Activated T-helper 2 cell treated with anti-CD3 and anti-CD28 coated beads, Interferon-gamma antibody, Interleukin-2, Interleukin-4, amounts not matched to agents 10 μg/mL and 5 μg/mL and 100 μg/mL, durations not matched to agents 14 hours and 24 hours and 36 hours (primary cell): ENCODE results near the gene SLF2. TPM values are rescaled to one million over a fixed set of nuclear protein-coding genes. Genes with fewer than 3 reads are reported as not detected.

Source experiments
- DNase-seq: peaks from one replicate; pipeline ENCODE4 v3.0.0; 2021; ENCODE audit warnings: low spot score
- H3K27ac Mint-ChIP-seq: one replicate; pipeline ENCODE4 v1.8.0; 2021; ENCODE audit warnings: mixed read lengths
- H3K27me3 Mint-ChIP-seq: one replicate; pipeline ENCODE4 v1.8.0; 2021; ENCODE audit warnings: low read depth, mixed read lengths
- H3K36me3 Mint-ChIP-seq: one replicate; pipeline ENCODE4 v1.8.0; 2021; ENCODE audit warnings: low read depth, mixed read lengths
- H3K4me1 Mint-ChIP-seq: one replicate; pipeline ENCODE4 v1.8.0; 2021; ENCODE audit warnings: low read depth, mixed read lengths
- H3K4me3 Mint-ChIP-seq: one replicate; pipeline ENCODE4 v1.8.0; 2021; ENCODE audit warnings: low read depth, mild to moderate bottlenecking, moderate library complexity, mixed read lengths
- H3K9me3 Mint-ChIP-seq: one replicate; pipeline ENCODE4 v1.8.0; 2021; ENCODE audit warnings: mixed read lengths
- intact Hi-C: fragments of 100-400 bp; cut with micrococcal nuclease; formaldehyde crosslinking; loops from one replicate; pipeline ENCODE4 v1.15.1; 2023
- total RNA-seq: library from RNA; stranded (reverse); gene quantifications from 2 replicates; pipeline ENCODE4 v1.2.3, GENCODE V29; 2022

SLF2 gene
- total RNA-seq, 1 donor from 2014 or later: 34.0 TPM

- no peak overlapping the region for H3K4me3 Mint-ChIP-seq
- H3K4me1 Mint-ChIP-seq: no peaks in the 10 kb centered on the region
- H3K9me3 Mint-ChIP-seq: no peaks in the 10 kb centered on the region
- DNase-seq: no peak
- intact Hi-C loops: loop anchor here (5.0 to 10.0 kb wide), 2 partner anchors 129 to 202 kb away; partner anchors contain the start of gene PAX2
- no peak overlapping the region for H3K27ac Mint-ChIP-seq
- H3K27me3 Mint-ChIP-seq: peaks cover 15% of the 10 kb centered on the region
- no peaks in the 10 kb centered on the region for H3K36me3 Mint-ChIP-seq
Measured at GRCh38 chr10:100873827-100874326, 38.9 kb upstream of the SLF2 start.

GRCh38 chr10:100874702-100875483 is 37.9 kb upstream of the SLF2 start:
- H3K36me3 Mint-ChIP-seq: no peaks in the 10 kb centered on the region
- no peak for DNase-seq
- intact Hi-C loops: loop anchor here (5.0 to 10.0 kb wide), 2 partner anchors 130 to 203 kb away; partner anchors contain the start of gene PAX2
- H3K4me1 Mint-ChIP-seq: no peaks in the 10 kb centered on the region
- H3K9me3 Mint-ChIP-seq: no peaks in the 10 kb centered on the region
- H3K27ac Mint-ChIP-seq: no peak overlapping the region
- no peak overlapping the region for H3K4me3 Mint-ChIP-seq
- H3K27me3 Mint-ChIP-seq: peaks cover 15% of the 10 kb centered on the region

GRCh38 chr10:100875484-100876166 is 37.1 kb upstream of the SLF2 start:
- no peak for DNase-seq
- H3K27me3 Mint-ChIP-seq: peaks cover 15% of the 10 kb centered on the region
- H3K4me3 Mint-ChIP-seq: no peak overlapping the region
- H3K4me1 Mint-ChIP-seq: no peaks in the 10 kb centered on the region
- H3K36me3 Mint-ChIP-seq: no peaks in the 10 kb centered on the region
- intact Hi-C loops: loop anchor here (10.0 kb wide), 1 partner anchor 131 kb away; the partner anchor contains the start of gene PAX2
- H3K9me3 Mint-ChIP-seq: no peaks in the 10 kb centered on the region
- H3K27ac Mint-ChIP-seq: no peak overlapping the region

GRCh38 chr10:100876585-100877460 is 35.9 kb upstream of the SLF2 start:
- Mint-ChIP-seq H3K36me3 (no peaks in the 10 kb centered on the region), H3K4me1 (no peaks in the 10 kb centered on the region), H3K4me3 (no peak overlapping the region), H3K27me3 (peaks cover 15% of the 10 kb centered on the region), H3K9me3 (no peaks in the 10 kb centered on the region), H3K27ac (no peak overlapping the region)
- DNase-seq: no peak
- intact Hi-C loops: loop anchor here (10.0 kb wide), 1 partner anchor 132 kb away; the partner anchor contains the start of gene PAX2

- Mint-ChIP-seq H3K4me1 (no peaks in the 10 kb centered on the region), H3K27me3 (peaks cover 17% of the 10 kb centered on the region), H3K9me3 (no peaks in the 10 kb centered on the region), H3K36me3 (no peaks in the 10 kb centered on the region), H3K4me3 (no peak overlapping the region), H3K27ac (no peak overlapping the region)
- DNase-seq: no peak
- intact Hi-C loops: loop anchor here (10.0 kb wide), 1 partner anchor 133 kb away; the partner anchor contains the start of gene PAX2
Measured at GRCh38 chr10:100877461-100877850, 35.3 kb upstream of the SLF2 start.

GRCh38 chr10:100878291-100878910 is 34.4 kb upstream of the SLF2 start:
- intact Hi-C loops: loop anchor here (10.0 kb wide), 1 partner anchor 134 kb away; the partner anchor contains the start of gene PAX2

GRCh38 chr10:100879741-100880360 is 32.9 kb upstream of the SLF2 start:
- no peak overlapping the region for H3K4me3 Mint-ChIP-seq
- H3K27me3 Mint-ChIP-seq: peaks cover 12% of the 10 kb centered on the region
- H3K27ac Mint-ChIP-seq: no peak overlapping the region
- no peaks in the 10 kb centered on the region for H3K9me3 Mint-ChIP-seq
- no peak for DNase-seq
- H3K4me1 Mint-ChIP-seq: no peaks in the 10 kb centered on the region
- intact Hi-C loops: loop anchor here (10.0 kb wide), 1 partner anchor 135 kb away; the partner anchor contains the start of gene PAX2
- H3K36me3 Mint-ChIP-seq: no peaks in the 10 kb centered on the region

More at GRCh38 chr10:100878291-100878910, 34.4 kb upstream of the SLF2 start:
- H3K4me3 Mint-ChIP-seq: no peak overlapping the region
- peak; percentile 12 for DNase-seq
- H3K9me3 Mint-ChIP-seq: no peaks in the 10 kb centered on the region
- H3K27me3 Mint-ChIP-seq: peaks cover 17% of the 10 kb centered on the region
- no peaks in the 10 kb centered on the region for H3K4me1 Mint-ChIP-seq
- no peaks in the 10 kb centered on the region for H3K36me3 Mint-ChIP-seq
- H3K27ac Mint-ChIP-seq: no peak overlapping the region

- peaks cover 8% of the 10 kb centered on the region for H3K27me3 Mint-ChIP-seq
- H3K36me3 Mint-ChIP-seq: no peaks in the 10 kb centered on the region
- no peak overlapping the region for H3K27ac Mint-ChIP-seq
- intact Hi-C loops: no loop called here
- no peak overlapping the region for H3K4me3 Mint-ChIP-seq
- no peaks in the 10 kb centered on the region for H3K4me1 Mint-ChIP-seq
- no peaks in the 10 kb centered on the region for H3K9me3 Mint-ChIP-seq
- DNase-seq: no peak
Measured at GRCh38 chr10:100881556-100882213, 31.1 kb upstream of the SLF2 start.

GRCh38 chr10:100882252-100882651 is 30.5 kb upstream of the SLF2 start:
- Mint-ChIP-seq H3K4me1 (no peaks in the 10 kb centered on the region), H3K27ac (no peak overlapping the region), H3K27me3 (peaks cover 10% of the 10 kb centered on the region), H3K9me3 (no peaks in the 10 kb centered on the region), H3K36me3 (no peaks in the 10 kb centered on the region), H3K4me3 (no peak overlapping the region)
- no peak for DNase-seq
- intact Hi-C loops: no loop called here

- no peak overlapping the region for H3K4me3 Mint-ChIP-seq
- H3K4me1 Mint-ChIP-seq: no peaks in the 10 kb centered on the region
- peaks cover 12% of the 10 kb centered on the region for H3K27me3 Mint-ChIP-seq
- no peak for DNase-seq
- no peak overlapping the region for H3K27ac Mint-ChIP-seq
- H3K36me3 Mint-ChIP-seq: no peaks in the 10 kb centered on the region
- no peaks in the 10 kb centered on the region for H3K9me3 Mint-ChIP-seq
- intact Hi-C loops: no loop called here
Measured at GRCh38 chr10:100882671-100883311, 30.0 kb upstream of the SLF2 start.

- no peak for DNase-seq
- Mint-ChIP-seq H3K4me1 (no peaks in the 10 kb centered on the region), H3K4me3 (no peak overlapping the region), H3K36me3 (no peaks in the 10 kb centered on the region), H3K27ac (no peak overlapping the region), H3K9me3 (no peaks in the 10 kb centered on the region), H3K27me3 (peaks cover 9% of the 10 kb centered on the region)
- intact Hi-C loops: no loop called here
Measured at GRCh38 chr10:100883312-100883821, 29.4 kb upstream of the SLF2 start.
